Measurements from ENCODE around the gene SLC36A3.

Gene SLC36A3

DNA sequence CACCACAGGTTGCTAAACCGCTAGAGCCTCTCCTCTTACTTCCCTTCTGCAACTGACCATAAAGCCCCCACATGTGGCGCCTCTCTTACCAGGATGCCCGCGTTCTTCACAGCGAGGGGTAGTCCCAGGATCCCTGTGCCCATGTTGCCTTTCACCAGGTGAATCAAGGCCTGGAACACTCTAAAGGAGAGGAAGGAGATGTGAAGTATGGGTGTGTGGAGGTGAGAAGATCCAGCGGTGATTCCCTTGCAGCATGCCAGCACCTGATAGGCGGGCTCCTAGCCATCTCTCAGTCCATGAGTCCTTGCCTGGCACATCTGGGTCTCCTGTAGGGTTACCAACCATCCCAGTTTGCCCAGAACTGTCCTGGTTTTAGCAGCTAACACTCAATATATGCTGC, 40.5 kb upstream of the SLC36A3 start:
- no peak overlapping the region for H3K27ac ChIP-seq (replicated peaks)
- no peak overlapping the region for H3K4me3 ChIP-seq (replicated peaks; ENCODE audit: insufficient read depth, low read length)
- H3K27me3 ChIP-seq (ENCODE audit: insufficient read depth, poor library complexity, severe bottlenecking) = peaks cover 11% of the 10 kb centered on the region
- TF ChIP-seq, protein P1, sequence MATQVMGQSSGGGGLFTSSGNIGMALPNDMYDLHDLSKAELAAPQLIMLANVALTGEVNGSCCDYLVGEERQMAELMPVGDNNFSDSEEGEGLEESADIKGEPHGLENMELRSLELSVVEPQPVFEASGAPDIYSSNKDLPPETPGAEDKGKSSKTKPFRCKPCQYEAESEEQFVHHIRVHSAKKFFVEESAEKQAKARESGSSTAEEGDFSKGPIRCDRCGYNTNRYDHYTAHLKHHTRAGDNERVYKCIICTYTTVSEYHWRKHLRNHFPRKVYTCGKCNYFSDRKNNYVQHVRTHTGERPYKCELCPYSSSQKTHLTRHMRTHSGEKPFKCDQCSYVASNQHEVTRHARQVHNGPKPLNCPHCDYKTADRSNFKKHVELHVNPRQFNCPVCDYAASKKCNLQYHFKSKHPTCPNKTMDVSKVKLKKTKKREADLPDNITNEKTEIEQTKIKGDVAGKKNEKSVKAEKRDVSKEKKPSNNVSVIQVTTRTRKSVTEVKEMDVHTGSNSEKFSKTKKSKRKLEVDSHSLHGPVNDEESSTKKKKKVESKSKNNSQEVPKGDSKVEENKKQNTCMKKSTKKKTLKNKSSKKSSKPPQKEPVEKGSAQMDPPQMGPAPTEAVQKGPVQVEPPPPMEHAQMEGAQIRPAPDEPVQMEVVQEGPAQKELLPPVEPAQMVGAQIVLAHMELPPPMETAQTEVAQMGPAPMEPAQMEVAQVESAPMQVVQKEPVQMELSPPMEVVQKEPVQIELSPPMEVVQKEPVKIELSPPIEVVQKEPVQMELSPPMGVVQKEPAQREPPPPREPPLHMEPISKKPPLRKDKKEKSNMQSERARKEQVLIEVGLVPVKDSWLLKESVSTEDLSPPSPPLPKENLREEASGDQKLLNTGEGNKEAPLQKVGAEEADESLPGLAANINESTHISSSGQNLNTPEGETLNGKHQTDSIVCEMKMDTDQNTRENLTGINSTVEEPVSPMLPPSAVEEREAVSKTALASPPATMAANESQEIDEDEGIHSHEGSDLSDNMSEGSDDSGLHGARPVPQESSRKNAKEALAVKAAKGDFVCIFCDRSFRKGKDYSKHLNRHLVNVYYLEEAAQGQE (IDR thresholded peaks at IDR 0.05; ENCODE audit: insufficient replicate concordance, low read depth) = no peak
- no peak for TF ChIP-seq GABPA (IDR thresholded peaks at IDR 0.05; ENCODE audit: low read depth)
- TF ChIP-seq, protein P2, sequence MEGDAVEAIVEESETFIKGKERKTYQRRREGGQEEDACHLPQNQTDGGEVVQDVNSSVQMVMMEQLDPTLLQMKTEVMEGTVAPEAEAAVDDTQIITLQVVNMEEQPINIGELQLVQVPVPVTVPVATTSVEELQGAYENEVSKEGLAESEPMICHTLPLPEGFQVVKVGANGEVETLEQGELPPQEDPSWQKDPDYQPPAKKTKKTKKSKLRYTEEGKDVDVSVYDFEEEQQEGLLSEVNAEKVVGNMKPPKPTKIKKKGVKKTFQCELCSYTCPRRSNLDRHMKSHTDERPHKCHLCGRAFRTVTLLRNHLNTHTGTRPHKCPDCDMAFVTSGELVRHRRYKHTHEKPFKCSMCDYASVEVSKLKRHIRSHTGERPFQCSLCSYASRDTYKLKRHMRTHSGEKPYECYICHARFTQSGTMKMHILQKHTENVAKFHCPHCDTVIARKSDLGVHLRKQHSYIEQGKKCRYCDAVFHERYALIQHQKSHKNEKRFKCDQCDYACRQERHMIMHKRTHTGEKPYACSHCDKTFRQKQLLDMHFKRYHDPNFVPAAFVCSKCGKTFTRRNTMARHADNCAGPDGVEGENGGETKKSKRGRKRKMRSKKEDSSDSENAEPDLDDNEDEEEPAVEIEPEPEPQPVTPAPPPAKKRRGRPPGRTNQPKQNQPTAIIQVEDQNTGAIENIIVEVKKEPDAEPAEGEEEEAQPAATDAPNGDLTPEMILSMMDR (IDR thresholded peaks at IDR 0.05; ENCODE audit: insufficient read depth, low read length) = no peak
- TF ChIP-seq POLR2AphosphoS5 (IDR thresholded peaks at IDR 0.05; ENCODE audit: low read depth) = no peak
- no peak for TF ChIP-seq SPI1 (IDR thresholded peaks at IDR 0.05; ENCODE audit: borderline replicate concordance, low read depth)
- no peak for DNase-seq (ENCODE audit: low read depth in 1 of 2, low spot score in 1 of 2)

DNA sequence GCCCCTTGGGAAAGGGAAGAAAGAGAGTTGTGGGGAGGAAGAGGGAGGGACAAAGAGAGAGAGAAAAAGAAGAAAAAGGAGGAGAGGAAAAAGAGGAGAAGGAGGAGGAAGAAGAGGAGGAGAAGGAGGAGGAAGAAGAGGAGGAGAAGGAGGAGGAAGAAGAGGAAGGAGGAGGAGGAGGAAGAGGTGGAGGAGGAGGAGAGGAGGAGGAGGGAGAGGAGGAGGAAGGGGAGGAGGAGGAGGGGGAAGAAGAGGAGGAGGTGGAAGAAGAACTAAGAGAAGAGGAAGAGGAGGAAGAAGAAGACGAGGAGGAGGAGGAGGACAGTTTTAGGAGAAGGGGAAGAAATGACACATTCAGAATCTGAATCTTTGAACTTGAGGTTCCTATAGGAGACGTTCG, 36.4 kb upstream of the SLC36A3 start:
- TF ChIP-seq, protein P2 (IDR thresholded peaks at IDR 0.05; ENCODE audit: insufficient read depth, low read length) = no peak
- TF ChIP-seq SPI1 (IDR thresholded peaks at IDR 0.05; ENCODE audit: borderline replicate concordance, low read depth) (no peak), GABPA (IDR thresholded peaks at IDR 0.05; ENCODE audit: low read depth) (no peak), POLR2AphosphoS5 (IDR thresholded peaks at IDR 0.05; ENCODE audit: low read depth) (no peak)
- TF ChIP-seq, protein P1 (IDR thresholded peaks at IDR 0.05; ENCODE audit: insufficient replicate concordance, low read depth) = no peak
- H3K27ac ChIP-seq (replicated peaks) = no peak overlapping the region
- peaks cover 6% of the 10 kb centered on the region for H3K27me3 ChIP-seq (ENCODE audit: insufficient read depth, poor library complexity, severe bottlenecking)

DNA sequence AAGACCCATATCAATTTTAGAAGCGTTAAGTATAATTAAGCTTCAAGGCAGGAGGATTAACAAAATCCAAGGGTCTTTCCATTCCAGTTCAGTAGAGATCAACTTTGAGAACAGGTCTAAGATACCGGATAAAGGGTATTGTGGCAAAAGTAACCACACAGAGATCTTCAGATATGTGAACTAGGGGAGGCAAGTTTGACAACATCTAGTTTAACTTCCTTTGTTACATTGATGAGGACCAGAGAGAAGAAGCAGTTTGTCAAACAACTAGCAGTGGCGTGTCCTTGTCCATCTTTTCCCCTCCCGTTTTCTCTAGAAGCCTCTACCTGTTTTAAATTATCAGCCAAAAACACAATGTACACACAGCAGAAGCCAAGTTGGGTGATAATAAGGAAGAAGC, 35.2 kb upstream of the SLC36A3 start:
- no peak for DNase-seq (ENCODE audit: low read depth in 1 of 2, low spot score in 1 of 2)
- no peak overlapping the region for H3K4me3 ChIP-seq (replicated peaks; ENCODE audit: insufficient read depth, low read length)
- H3K27ac ChIP-seq (replicated peaks) = no peak overlapping the region
- H3K27me3 ChIP-seq (ENCODE audit: insufficient read depth, poor library complexity, severe bottlenecking) = no peaks in the 10 kb centered on the region
- TF ChIP-seq, protein P1 (IDR thresholded peaks at IDR 0.05; ENCODE audit: insufficient replicate concordance, low read depth) = no peak
- TF ChIP-seq POLR2AphosphoS5 (IDR thresholded peaks at IDR 0.05; ENCODE audit: low read depth) (no peak), SPI1 (IDR thresholded peaks at IDR 0.05; ENCODE audit: borderline replicate concordance, low read depth) (no peak), GABPA (IDR thresholded peaks at IDR 0.05; ENCODE audit: low read depth) (no peak)
- TF ChIP-seq, protein P2 (IDR thresholded peaks at IDR 0.05; ENCODE audit: insufficient read depth, low read length) = no peak

More for the DNA sequence above, 36.4 kb upstream of the SLC36A3 start:
- no peak for DNase-seq (ENCODE audit: low read depth in 1 of 2, low spot score in 1 of 2)
- H3K4me3 ChIP-seq (replicated peaks; ENCODE audit: insufficient read depth, low read length) = no peak overlapping the region

Data from HL-60 (cell line).